Psoas muscle (tissue), 8 donors: ENCODE results near the gene PGPEP1. TPM values are rescaled to one million over a fixed set of nuclear protein-coding genes. Genes with fewer than 3 reads are reported as not detected.
A peak's percentile ranks its signal among the peaks of the same experiment; 100 is the strongest.
"Not testable (repeated sequence)": the region's sequence is repeated elsewhere in the genome, so short reads cannot be mapped to it uniquely, and the experiment has no call there.

Experiments
- ATAC-seq, 4 donors: fragments of 200-7000 bp; cut with Tn5 transposase; one replicate each; pipeline ENCODE4 v1.9.1; 2020; ENCODE audit warnings: moderate library complexity in 3 of 4, mild to moderate bottlenecking in 2 of 4
- DNase-seq, 2 donors: peaks; one replicate each; pipeline ENCODE4 v3.0.0-alpha.2; 2020
- H3K27ac ChIP-seq: fragments of 200-600 bp; one replicate; pipeline ENCODE4 v1.8.0; 2022
- H3K27me3 ChIP-seq, 3 donors: fragments of 200-600 bp in 1 of 3; one replicate each; pipeline versions ENCODE4 v1.6.1 to v1.8.0; 2013 to 2022; ENCODE audit warnings: low read length in 2 of 3, mild to moderate bottlenecking in 2 of 3, moderate library complexity in 1 of 3; ENCODE audit not compliant: insufficient read depth in 3 of 3
- H3K36me3 ChIP-seq, 2 donors: fragments of 200-600 bp in 1 of 2; one replicate each; pipeline versions ENCODE4 v1.6.1 to v1.8.0; 2013 to 2022; ENCODE audit warnings: low read depth in 1 of 2, mild to moderate bottlenecking in 1 of 2, moderate library complexity in 1 of 2; ENCODE audit not compliant: insufficient read depth in 1 of 2
- H3K4me1 ChIP-seq: fragments of 200-600 bp; one replicate; pipeline ENCODE4 v1.8.0; 2022
- H3K4me3 ChIP-seq: fragments of 200-600 bp; one replicate; pipeline ENCODE4 v1.8.0; 2022; ENCODE audit warnings: mild to moderate bottlenecking
- H3K9me3 ChIP-seq: fragments of 200-600 bp; one replicate; pipeline ENCODE4 v1.8.0; 2022
- CTCF ChIP-seq: fragments of 200-600 bp; IDR thresholded peaks from one replicate; pipeline ENCODE4 v1.8.0; 2022; ENCODE audit warnings: antibody characterized with exemption
- WGBS, 3 donors: extraction: QIAGEN DNeasy Blood & Tissue Kit; methylation state at CpG; one replicate each; pipeline versions ENCODE4 v1.1.6 to v1.1.7; 2013; 5-methylcytosine and 5-hydroxymethylcytosine counted together
- intact Hi-C, 2 donors: fragments of 100-400 bp; cut with DNase I; formaldehyde crosslinking; loops; one replicate each; pipeline versions ENCODE4 v1.11.0 to v1.14.2; 2022
- polyA plus RNA-seq, 3 donors: library from polyadenylated mRNA; stranded (reverse); fragments of 200-250 nt; gene quantifications; one replicate each; pipeline ENCODE4 v1.2.3, GENCODE V29; 2013
- total RNA-seq, 4 donors: library from RNA; stranded (reverse); fragmentation: NEBNext Ultra II Directional in 2 of 4; extraction: Animal tissue kit (Norgen Biotek cat#: 25700) in 2 of 4; gene quantifications; one replicate each; pipeline versions ENCODE4 v1.2.1 to v1.2.4, GENCODE V29; 2021 to 2023
- donor health status: healthy with polysubstance abuse.
- donor health status: DM: no; HTN: no; CAD: no; lungs with moderate emphysema.
- donor health status: Bipolar disorder and iron deficiency.
- donor health status: healthy.
- donor health status: DM: yes; HTN: yes; CAD: no.
- donor health status: DM: no; HTN: no; CAD: no.
- donor health status: DM: no; HTN: no; CAD: no.
- donor health status: DM: yes; HTN: yes; CAD: no.

Gene PGPEP1
- total and polyA plus RNA-seq, 7 donors = 8.0 to 47.8 (median 18.3) TPM

- no peaks in the 10 kb centered on the region for H3K36me3 ChIP-seq
- DNase-seq (peak in 1 of 2 donors; percentile 69), ATAC-seq (peak in 3 of 4 donors; percentile 22 to 38 (median 35))
- H3K27me3 ChIP-seq = peaks cover 0 to 2% (median 0%) of the 10 kb centered on the region in 3 donors
- H3K4me1 ChIP-seq = peaks cover 8% of the 10 kb centered on the region
- peak within 1 kb of the TSS; percentile 45 for H3K4me3 ChIP-seq
- no peaks in the 10 kb centered on the region for H3K9me3 ChIP-seq
- 48 to 59% (median 55%) methylated on average over 31 to 33 of the region's 33 CpGs for WGBS, 3 donors
- intact Hi-C loops = no loop called here
- H3K27ac ChIP-seq = no peak within 1 kb of the TSS
- TF ChIP-seq CTCF = no peak
These were observed 57.1 kb downstream of the PGPEP1 start, which contains the start of gene LRRC25 for GRCh38 chr19:18397242-18398202. LRRC25 (minus strand) TSS chr19:18397622; CDS start chr19:18396963, 659 bp downstream.

- H3K4me3 ChIP-seq = no peak overlapping the region
- no peaks in the 10 kb centered on the region for H3K36me3 ChIP-seq
- DNase-seq (no peak), ATAC-seq (no peak)
- no peak for TF ChIP-seq CTCF
- no peaks in the 10 kb centered on the region for H3K9me3 ChIP-seq
- WGBS, 3 donors = 31 to 36% (median 33%) methylated on average over 6 of the region's 6 CpGs
- peaks cover 0 to 2% (median 0%) of the 10 kb centered on the region in 3 donors for H3K27me3 ChIP-seq
- H3K4me1 ChIP-seq = peaks cover 8% of the 10 kb centered on the region
- H3K27ac ChIP-seq = no peak overlapping the region
- intact Hi-C loops = no loop called here
These were observed 58.6 kb downstream of the PGPEP1 start for GRCh38 chr19:18399008-18399407.

- 53 to 65% (median 62%) methylated on average over 7 of the region's 7 CpGs for WGBS, 3 donors
- intact Hi-C loops = loop anchor here in 1 of 2 donors (5.0 kb wide), 1 partner anchor 44 kb away; no protein-coding TSS in a partner anchor
- H3K4me3 ChIP-seq = no peak overlapping the region
- H3K4me1 ChIP-seq = peaks cover 2% of the 10 kb centered on the region
- H3K9me3 ChIP-seq = no peaks in the 10 kb centered on the region
- peak; percentile 58 to 65 (median 60) for ATAC-seq
- H3K36me3 ChIP-seq = no peaks in the 10 kb centered on the region
- H3K27ac ChIP-seq = no peak overlapping the region
- peak; percentile 14 for TF ChIP-seq CTCF
- peak; percentile 57 to 84 for DNase-seq
- peaks cover 0 to 2% (median 0%) of the 10 kb centered on the region in 3 donors for H3K27me3 ChIP-seq
These were observed 61.2 kb downstream of the PGPEP1 start for GRCh38 chr19:18401580-18402112.

- intact Hi-C loops = loop anchor here in 1 of 2 donors (5.0 kb wide), 1 partner anchor 45 kb away; no protein-coding TSS in a partner anchor
- not testable (repeated sequence) for H3K4me1 ChIP-seq
- 71 to 82% (median 74%) methylated on average over 17 to 18 of the region's 18 CpGs for WGBS, 3 donors
These were observed 62.3 kb downstream of the PGPEP1 start for GRCh38 chr19:18402455-18403248.

GRCh38 chr19:18405754-18406153, 65.4 kb downstream of the PGPEP1 start:
- WGBS, 3 donors = 86 to 94% (median 92%) methylated on average over 10 to 11 of the region's 11 CpGs
- H3K9me3 ChIP-seq, H3K36me3 ChIP-seq, H3K27ac ChIP-seq, ATAC-seq, H3K4me3 ChIP-seq, intact Hi-C loops, DNase-seq, H3K27me3 ChIP-seq, H3K4me1 ChIP-seq: not testable (repeated sequence)

More at GRCh38 chr19:18402455-18403248, 62.3 kb downstream of the PGPEP1 start:
- not testable (repeated sequence) for H3K9me3 ChIP-seq, H3K4me3 ChIP-seq, H3K27me3 ChIP-seq, H3K27ac ChIP-seq, H3K36me3 ChIP-seq, DNase-seq, ATAC-seq
